Stimulated activated CD4-positive, alpha-beta T cell treated with anti-CD3 and anti-CD28 coated beads, Interleukin-1b, Interleukin-23, amount 100 ng/mL, for 24 hours (primary cell): Measurements from ENCODE around the gene PPP2R5A.

Experiments used
- DNase-seq, 4 experiments: peaks; one replicate each; pipeline ENCODE4 v3.0.0-alpha.2; 2020; ENCODE audit warnings: low read depth in 4 of 4, low spot score in 1 of 4

Gene PPP2R5A

GRCh38 chr1:212401838-212402582 lies 116.8 kb downstream of the PPP2R5A start:
- DNase-seq = no peak

DNA sequence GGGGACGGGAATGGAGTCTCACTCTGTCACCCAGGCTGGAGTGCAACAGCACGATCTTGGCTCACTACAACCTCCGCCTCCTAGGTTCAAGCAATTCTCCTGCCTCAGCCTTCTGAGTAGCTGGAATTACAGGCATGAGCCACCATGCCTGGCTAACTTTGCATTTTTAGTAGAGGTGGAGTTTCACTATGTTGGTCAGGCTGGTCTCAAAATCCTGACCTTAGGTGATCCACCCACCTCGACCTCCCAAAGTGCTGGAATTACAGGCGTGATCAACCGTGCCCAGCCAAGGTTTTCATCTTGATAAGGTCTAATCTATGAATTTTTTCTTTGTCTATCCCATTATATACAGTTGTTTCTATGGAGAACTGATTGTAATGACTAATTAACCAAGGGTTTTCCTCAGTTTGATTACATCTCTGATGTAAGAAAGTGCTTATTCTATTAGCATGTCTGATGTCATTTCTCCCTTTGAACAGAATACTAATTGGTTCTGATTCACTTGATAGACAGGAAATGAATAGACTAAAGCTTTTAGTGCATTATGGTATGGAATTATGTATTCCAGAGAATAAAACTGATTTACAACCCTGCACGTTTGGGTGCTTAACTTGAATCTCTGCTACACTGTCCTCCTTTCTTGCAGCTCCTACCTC lies 117.6 kb downstream of the PPP2R5A start:
- DNase-seq = no peak

GRCh38 chr1:212410231-212410820 lies 125.1 kb downstream of the PPP2R5A start:
- DNase-seq = no peak
